ENCODE results near the gene SLC35B2.

Gene SLC35B2

GRCh38 chr6:44285552-44286284 is 28.4 kb upstream of the SLC35B2 start:
- DNase-seq, result no peak

GRCh38 chr6:44284867-44285266 is 27.5 kb upstream of the SLC35B2 start:
- DNase-seq, result no peak

GRCh38 chr6:44284121-44284520 is 26.8 kb upstream of the SLC35B2 start:
- no peak for DNase-seq

GRCh38 chr6:44278774-44279697 is 21.7 kb upstream of the SLC35B2 start:
- no peak for DNase-seq

DNA sequence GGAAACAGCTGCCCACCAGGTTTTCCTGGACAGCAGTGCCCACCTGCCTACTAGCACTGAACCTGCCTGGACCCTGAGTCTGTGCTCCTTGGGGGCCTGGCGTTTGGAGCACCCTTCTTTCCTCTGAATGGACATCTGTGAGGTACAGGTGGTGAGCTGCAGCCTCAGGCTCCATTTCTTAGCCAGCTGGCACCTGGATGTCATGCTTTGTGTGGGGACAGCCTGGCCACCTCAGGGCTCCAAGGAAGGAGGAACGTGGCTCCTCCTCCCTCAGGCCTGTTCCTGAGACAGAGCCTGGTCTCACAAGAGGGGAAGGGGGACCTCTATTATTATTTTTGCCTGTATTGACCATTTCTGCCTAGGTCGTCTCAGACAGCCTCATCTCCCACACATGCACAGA is 21.0 kb upstream of the SLC35B2 start:
- no peak for DNase-seq

DNA sequence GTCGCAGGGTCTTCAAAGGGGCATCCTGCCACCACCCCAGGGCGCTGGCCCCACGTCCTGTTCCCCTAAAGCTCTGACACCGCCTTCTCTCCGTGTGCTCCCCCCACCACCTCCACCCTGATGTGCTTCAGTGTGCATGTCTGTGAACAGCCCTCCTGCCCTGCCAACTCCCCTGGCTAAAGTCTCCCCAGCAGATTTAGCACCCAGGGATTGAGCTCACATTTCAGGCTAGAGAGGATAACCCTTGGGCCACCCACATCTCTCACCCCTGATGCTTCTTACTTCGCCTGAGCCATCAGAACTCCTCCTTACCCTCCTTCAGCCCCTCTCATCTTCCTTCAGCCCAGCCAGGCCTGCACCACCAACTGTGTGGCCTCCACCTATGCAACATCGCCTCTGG is 20.4 kb upstream of the SLC35B2 start:
- no peak for DNase-seq

DNA sequence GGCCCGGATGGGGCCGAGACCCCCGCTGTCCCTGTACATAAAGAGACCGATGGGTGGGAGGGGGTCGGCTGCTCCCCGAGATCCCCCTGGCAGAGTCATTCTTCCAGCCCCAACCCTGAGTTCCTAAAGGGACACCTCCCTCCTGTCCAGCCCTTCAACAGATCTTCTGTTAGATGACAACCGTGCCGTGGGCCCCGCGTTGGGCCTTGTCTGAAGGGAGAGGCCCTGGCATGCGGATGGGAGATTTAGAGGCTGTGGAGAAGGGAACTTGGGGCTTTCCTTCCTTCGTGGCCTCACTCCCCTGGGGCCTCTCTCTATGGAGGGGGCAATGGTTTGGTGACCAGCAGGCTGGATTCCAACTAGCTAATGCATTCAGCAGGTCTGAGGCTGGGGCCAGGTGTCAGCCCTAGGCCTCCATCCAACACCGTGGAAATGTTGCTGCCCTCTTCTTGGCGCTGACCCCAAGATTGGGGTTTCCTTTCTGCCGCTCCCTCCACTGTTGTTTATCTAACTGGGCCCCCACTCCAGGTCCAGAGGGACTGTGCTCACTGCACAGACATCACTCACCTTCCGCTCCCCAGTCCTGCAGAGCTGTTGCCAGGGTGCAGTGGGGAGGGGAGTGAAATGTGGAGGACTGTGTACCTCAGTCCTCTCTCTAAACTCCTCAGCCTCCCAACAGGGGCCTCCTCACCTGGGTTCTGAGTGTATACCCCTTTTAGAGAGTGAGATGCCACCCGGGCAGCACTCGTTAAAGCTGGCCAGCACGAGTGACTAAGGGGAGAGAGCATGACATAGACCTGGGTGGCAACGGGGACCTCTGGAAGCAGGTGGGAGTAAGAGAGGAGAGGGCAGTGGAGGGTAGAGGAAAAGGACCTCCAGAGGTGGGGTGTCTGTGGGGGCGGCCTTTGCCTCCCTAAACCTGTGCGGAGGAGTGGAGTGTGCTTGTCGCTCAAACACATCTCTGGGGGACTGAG is 19.6 kb upstream of the SLC35B2 start:
- DNase-seq, result no peak

GRCh38 chr6:44275749-44276648 is 18.7 kb upstream of the SLC35B2 start:
- no peak for DNase-seq

DNA sequence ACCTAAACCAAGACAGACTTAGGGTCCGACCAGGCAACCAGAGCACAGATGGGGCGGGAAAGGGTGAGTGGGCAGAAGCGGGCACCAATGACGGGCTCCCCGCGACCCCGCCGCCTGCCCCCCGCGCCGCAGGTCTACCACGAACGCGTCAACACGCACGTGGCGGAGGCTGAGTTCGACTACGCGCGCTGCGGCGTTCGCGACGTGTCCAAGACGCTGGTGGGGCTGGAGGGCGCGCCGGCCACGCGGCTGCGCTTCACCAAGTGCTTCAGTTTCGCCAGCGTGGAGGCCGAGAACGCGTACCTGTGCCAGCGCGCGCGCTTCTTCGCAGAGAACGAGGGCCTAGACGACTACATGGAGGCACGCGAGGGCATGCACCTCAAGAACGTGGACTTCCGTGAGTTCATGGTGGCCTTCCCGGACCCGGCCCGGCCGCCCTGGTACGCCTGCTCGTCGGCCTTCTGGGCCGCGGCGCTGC is 18.0 kb upstream of the SLC35B2 start:
- DNase-seq, result no peak

GRCh38 chr6:44273617-44274016 is 16.3 kb upstream of the SLC35B2 start:
- no peak for DNase-seq

GRCh38 chr6:44272999-44273566 is 15.8 kb upstream of the SLC35B2 start:
- no peak for DNase-seq

- DNase-seq, result no peak
Measured at GRCh38 chr6:44272529-44272928, 15.2 kb upstream of the SLC35B2 start.

GRCh38 chr6:44271914-44272313 is 14.6 kb upstream of the SLC35B2 start:
- DNase-seq, result no peak

GRCh38 chr6:44271406-44271723 is 14.0 kb upstream of the SLC35B2 start:
- DNase-seq, result no peak

- no peak for DNase-seq
Measured at GRCh38 chr6:44270526-44271405, 13.4 kb upstream of the SLC35B2 start.

DNA sequence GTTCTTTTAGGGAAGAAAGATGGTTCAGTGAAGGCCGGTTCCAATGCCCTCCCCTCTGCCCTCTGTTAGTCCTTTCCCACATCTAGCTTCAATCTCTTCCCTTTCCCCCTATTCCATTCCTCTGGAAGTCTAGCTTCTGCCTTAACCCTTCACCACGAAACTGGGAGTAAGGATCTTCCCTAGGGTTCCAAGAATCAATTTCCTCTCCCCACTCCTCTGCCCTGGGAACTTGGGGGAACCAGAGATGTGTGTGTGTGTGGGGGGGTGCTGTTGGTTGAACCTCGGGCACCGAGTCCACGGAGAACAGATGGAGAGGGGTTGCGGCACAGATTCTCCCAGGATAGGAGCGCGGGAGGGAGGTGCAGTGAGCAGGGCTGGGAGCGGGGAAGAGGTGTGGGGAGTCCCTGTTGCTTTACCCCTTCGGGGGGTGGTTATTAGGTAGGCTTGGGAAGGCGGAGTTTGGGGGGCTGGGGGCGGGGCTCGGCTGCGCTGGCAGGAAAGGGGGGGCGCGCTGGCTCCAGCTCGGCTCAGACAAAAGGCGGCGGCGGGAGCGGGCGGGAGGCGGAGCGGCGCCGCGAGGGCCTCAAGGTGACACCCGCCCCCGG is 12.7 kb upstream of the SLC35B2 start, which contains the start of gene TMEM151B:
TSS of gene TMEM151B (plus strand) at position 530 of the 605 bp plus-strand sequence. CDS start 293 bp downstream, outside the sequence.
- DNase-seq, result no peak

DNA sequence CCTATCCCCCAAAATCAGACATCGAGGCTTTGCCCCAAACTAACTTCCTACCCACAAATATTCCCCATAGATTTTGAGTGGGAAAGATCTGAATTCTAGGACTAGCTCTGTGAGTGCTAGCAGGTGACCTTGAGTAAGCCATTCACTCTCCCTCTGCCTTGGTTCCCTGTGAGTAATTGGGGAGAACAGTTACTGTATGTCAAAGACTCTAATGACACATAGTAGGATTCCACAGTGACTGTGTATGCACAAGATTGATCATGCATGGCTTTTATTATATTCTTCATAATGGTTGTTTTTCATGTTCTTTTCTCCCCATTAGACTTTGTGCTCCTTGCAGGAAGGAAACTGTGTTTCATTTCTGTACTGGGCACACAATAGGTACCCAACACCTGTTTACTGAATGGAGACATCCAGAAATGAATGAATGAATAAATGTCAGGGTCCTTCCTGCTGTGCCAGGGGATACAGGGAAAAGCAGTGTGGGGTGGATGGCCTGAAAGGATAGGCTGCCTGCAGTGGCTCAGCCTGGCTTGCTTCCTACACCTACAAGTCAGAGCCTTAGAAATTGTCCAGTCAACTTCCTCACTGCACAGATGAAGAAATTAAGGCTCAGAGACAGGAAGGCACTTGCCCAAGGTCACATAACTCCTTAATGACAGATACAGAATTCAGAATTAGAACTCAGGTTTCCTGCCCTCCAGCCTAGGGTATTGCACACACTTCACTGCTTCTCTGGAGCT is 12.0 kb upstream of the SLC35B2 start:
- DNase-seq, result no peak

- peak; percentile 53 for DNase-seq
Measured at GRCh38 chr6:44268095-44268628, 10.8 kb upstream of the SLC35B2 start.

GRCh38 chr6:44267252-44267651 is 9.9 kb upstream of the SLC35B2 start:
- DNase-seq, result no peak

Data from CD4-positive, alpha-beta T cell treated with Interferon gamma for 1 hour (primary cell).